Right forelimb (tissue), 1 donor: ENCODE measurements around the gene SRGAP2C.
"Not testable (repeated sequence)": the region's sequence is repeated elsewhere in the genome, so short reads cannot be mapped to it uniquely, and the experiment has no call there.

Experiments used
- DNase-seq: peaks from one replicate; pipeline ENCODE4 v3.0.0-alpha.2; 2018

Gene SRGAP2C

GRCh38 chr1:121339611-121340010 is 154.8 kb downstream of the SRGAP2C start:
- DNase-seq = not testable (repeated sequence)

GRCh38 chr1:121343311-121343906 is 158.6 kb downstream of the SRGAP2C start:
- DNase-seq = not testable (repeated sequence)

GRCh38 chr1:121344355-121344754 is 159.6 kb downstream of the SRGAP2C start:
- DNase-seq = not testable (repeated sequence)

GRCh38 chr1:121346654-121347053 is 161.9 kb downstream of the SRGAP2C start:
- not testable (repeated sequence) for DNase-seq

- not testable (repeated sequence) for DNase-seq
These were observed 162.7 kb downstream of the SRGAP2C start for GRCh38 chr1:121347476-121347875.

- DNase-seq = not testable (repeated sequence)
These were observed 163.3 kb downstream of the SRGAP2C start for GRCh38 chr1:121348115-121348514.

GRCh38 chr1:121349332-121349967 is 164.7 kb downstream of the SRGAP2C start:
- DNase-seq = not testable (repeated sequence)

- DNase-seq = not testable (repeated sequence)
These were observed 171.1 kb downstream of the SRGAP2C start for GRCh38 chr1:121355711-121356420.

- not testable (repeated sequence) for DNase-seq
These were observed 172.0 kb downstream of the SRGAP2C start for GRCh38 chr1:121356819-121357218.

GRCh38 chr1:121360531-121360930 is 175.8 kb downstream of the SRGAP2C start:
- not testable (repeated sequence) for DNase-seq

GRCh38 chr1:121361451-121362233 is 176.9 kb downstream of the SRGAP2C start:
- DNase-seq = not testable (repeated sequence)

- DNase-seq = not testable (repeated sequence)
These were observed 177.6 kb downstream of the SRGAP2C start for GRCh38 chr1:121362234-121362883.

GRCh38 chr1:121365316-121365715 is 180.5 kb downstream of the SRGAP2C start:
- not testable (repeated sequence) for DNase-seq

- not testable (repeated sequence) for DNase-seq
These were observed 180.9 kb downstream of the SRGAP2C start for GRCh38 chr1:121365723-121366122.

- not testable (repeated sequence) for DNase-seq
These were observed 181.4 kb downstream of the SRGAP2C start for GRCh38 chr1:121366171-121366570.

GRCh38 chr1:121368910-121369309 is 184.1 kb downstream of the SRGAP2C start:
- DNase-seq = not testable (repeated sequence)

- not testable (repeated sequence) for DNase-seq
These were observed 185.2 kb downstream of the SRGAP2C start for GRCh38 chr1:121369959-121370358.

GRCh38 chr1:121374851-121375367 is 190.1 kb downstream of the SRGAP2C start:
- not testable (repeated sequence) for DNase-seq

- not testable (repeated sequence) for DNase-seq
These were observed 192.2 kb downstream of the SRGAP2C start for GRCh38 chr1:121376986-121377385.

- DNase-seq = not testable (repeated sequence)
These were observed 194.0 kb downstream of the SRGAP2C start for GRCh38 chr1:121378757-121379156.

GRCh38 chr1:121384754-121385153 is 200.0 kb downstream of the SRGAP2C start:
- DNase-seq = not testable (repeated sequence)

- DNase-seq = not testable (repeated sequence)
These were observed 200.4 kb downstream of the SRGAP2C start for GRCh38 chr1:121385162-121385561.
